C4-2B (cell line): ENCODE data around the gene WDR90.

Experiments used
- CTCF ChIP-seq: fragments of 450-650 bp; conservative IDR thresholded peaks from 2 replicates; pipeline ENCODE4 v1.5.1; 2017; ENCODE audit warnings: mild to moderate bottlenecking
- ZFX ChIP-seq: fragments of 450-650 bp; IDR thresholded peaks from 2 replicates; pipeline ENCODE4 v1.6.1; 2017

DNA sequence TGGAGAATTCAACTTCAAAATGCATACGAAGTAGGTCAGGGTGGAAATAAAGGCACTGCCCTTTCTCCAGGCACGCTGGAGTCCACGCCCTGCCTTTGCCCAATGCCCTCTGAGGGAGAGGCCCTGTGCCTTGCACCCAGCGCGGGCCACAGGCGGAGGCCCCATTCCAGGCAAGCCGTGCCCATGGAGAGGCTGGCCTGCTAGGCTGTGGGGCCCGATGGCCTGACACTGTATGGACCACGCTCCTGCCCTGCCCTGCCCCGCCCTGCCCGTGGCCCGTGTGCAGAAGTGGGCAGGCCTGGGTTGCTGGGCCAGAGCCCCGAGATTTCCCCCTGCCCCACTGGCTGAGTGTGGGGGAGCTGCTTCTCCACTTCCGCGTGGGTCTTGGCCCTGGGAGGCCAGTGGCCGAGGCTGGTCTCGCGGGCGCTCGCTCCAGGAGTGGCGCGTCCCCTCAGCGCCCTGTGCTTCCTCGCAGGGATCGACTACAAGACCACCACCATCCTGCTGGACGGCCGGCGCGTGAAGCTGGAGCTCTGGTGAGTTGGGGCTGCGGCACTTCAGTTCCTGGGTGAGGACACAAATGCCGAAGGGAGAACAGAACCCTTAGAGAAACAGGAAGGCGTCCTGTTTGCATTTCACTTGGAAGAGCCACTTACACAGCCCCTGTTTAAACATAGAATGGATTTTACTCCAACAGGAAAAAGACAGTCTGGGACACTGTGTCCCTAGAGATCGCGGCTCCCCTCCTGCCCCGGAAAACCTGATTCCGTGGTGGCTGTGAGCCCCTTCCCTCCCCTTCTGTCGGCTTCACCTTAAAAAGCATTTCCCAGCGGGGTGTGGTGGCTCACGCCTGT lies 32.2 kb upstream of the WDR90 start:
- TF ChIP-seq CTCF (no peak), ZFX (no peak)
